H7 (cell line): ENCODE results near the gene FAM170B. TPM values are rescaled to one million over a fixed set of nuclear protein-coding genes. Genes with fewer than 3 reads are reported as not detected.

ENCODE experiments used
- DNase-seq: peaks from one replicate; pipeline ENCODE4 v3.0.0; 2012
- H3K27me3 ChIP-seq: 2 replicates; pipeline ENCODE4 v1.6.0; 2011; ENCODE audit warnings: mild to moderate bottlenecking, low read length; ENCODE audit not compliant: control insufficient read depth, insufficient read depth
- H3K36me3 ChIP-seq: replicated peaks from 2 replicates; pipeline ENCODE4 v1.5.1; 2011; ENCODE audit warnings: low read length; ENCODE audit not compliant: control insufficient read depth, insufficient read depth
- H3K4me3 ChIP-seq: 2 replicates; pipeline ENCODE4 v1.5.1; 2011; ENCODE audit warnings: low read depth, mild to moderate bottlenecking, control low read depth, low read length, moderate library complexity; ENCODE audit not compliant: insufficient read depth
- total RNA-seq: library from RNA; depleted of rRNA; stranded (reverse); fragments of >200 nt; shearing (Covaris generic); gene quantifications from 2 replicates; pipeline ENCODE4 v1.2.3, GENCODE V29; 2014

The FAM170B gene
- total RNA-seq, 1 experiment from 2014 or later: not detected

GRCh38 chr10:49173201-49173772 is 39.5 kb upstream of the FAM170B start:
- DNase-seq: no peak
- Histone ChIP-seq H3K36me3 (no peaks in the 10 kb centered on the region), H3K27me3 (no peaks in the 10 kb centered on the region), H3K4me3 (no peak overlapping the region)

GRCh38 chr10:49172777-49173132 is 38.9 kb upstream of the FAM170B start:
- no peak overlapping the region for H3K4me3 ChIP-seq
- DNase-seq: no peak
- H3K27me3 ChIP-seq: no peaks in the 10 kb centered on the region

GRCh38 chr10:49172061-49172776 is 38.4 kb upstream of the FAM170B start:
- H3K4me3 ChIP-seq: no peak overlapping the region
- H3K36me3 ChIP-seq: no peaks in the 10 kb centered on the region
- H3K27me3 ChIP-seq: no peaks in the 10 kb centered on the region
- DNase-seq: no peak

More at GRCh38 chr10:49172777-49173132, 38.9 kb upstream of the FAM170B start:
- no peaks in the 10 kb centered on the region for H3K36me3 ChIP-seq

- Histone ChIP-seq H3K36me3 (no peaks in the 10 kb centered on the region), H3K4me3 (no peak overlapping the region), H3K27me3 (no peaks in the 10 kb centered on the region)
- DNase-seq: no peak
These were observed 37.7 kb upstream of the FAM170B start for GRCh38 chr10:49171326-49172060.

GRCh38 chr10:49170632-49171325 is 37.0 kb upstream of the FAM170B start:
- no peaks in the 10 kb centered on the region for H3K27me3 ChIP-seq
- no peaks in the 10 kb centered on the region for H3K36me3 ChIP-seq
- no peak for DNase-seq
- no peak overlapping the region for H3K4me3 ChIP-seq

- Histone ChIP-seq H3K27me3 (no peaks in the 10 kb centered on the region), H3K36me3 (no peaks in the 10 kb centered on the region), H3K4me3 (no peak overlapping the region)
- DNase-seq: no peak
These were observed 36.0 kb upstream of the FAM170B start for GRCh38 chr10:49169776-49170175.

GRCh38 chr10:49168831-49169500 is 35.1 kb upstream of the FAM170B start:
- H3K27me3 ChIP-seq: no peaks in the 10 kb centered on the region
- DNase-seq: no peak
- H3K4me3 ChIP-seq: no peak overlapping the region
- no peaks in the 10 kb centered on the region for H3K36me3 ChIP-seq

- Histone ChIP-seq H3K36me3 (no peaks in the 10 kb centered on the region), H3K4me3 (no peak overlapping the region), H3K27me3 (no peaks in the 10 kb centered on the region)
- DNase-seq: no peak
These were observed 34.3 kb upstream of the FAM170B start for GRCh38 chr10:49168171-49168540.

- no peaks in the 10 kb centered on the region for H3K27me3 ChIP-seq
These were observed 33.8 kb upstream of the FAM170B start for GRCh38 chr10:49167425-49168170.

GRCh38 chr10:49166484-49167400 is 32.9 kb upstream of the FAM170B start:
- no peaks in the 10 kb centered on the region for H3K36me3 ChIP-seq
- DNase-seq: no peak
- H3K4me3 ChIP-seq: no peak overlapping the region
- no peaks in the 10 kb centered on the region for H3K27me3 ChIP-seq

More at GRCh38 chr10:49167425-49168170, 33.8 kb upstream of the FAM170B start:
- no peak overlapping the region for H3K4me3 ChIP-seq
- DNase-seq: no peak
- no peaks in the 10 kb centered on the region for H3K36me3 ChIP-seq

- H3K27me3 ChIP-seq: no peaks in the 10 kb centered on the region
- DNase-seq: no peak
- H3K36me3 ChIP-seq: no peaks in the 10 kb centered on the region
- H3K4me3 ChIP-seq: no peak overlapping the region
These were observed 32.1 kb upstream of the FAM170B start for GRCh38 chr10:49165821-49166483.

- DNase-seq: no peak
- H3K36me3 ChIP-seq: no peaks in the 10 kb centered on the region
- no peak overlapping the region for H3K4me3 ChIP-seq
- no peaks in the 10 kb centered on the region for H3K27me3 ChIP-seq
These were observed 31.4 kb upstream of the FAM170B start for GRCh38 chr10:49165259-49165658.
